HepG2 (cell line): Measurements from ENCODE around the gene FEV. TPM values are rescaled to one million over a fixed set of nuclear protein-coding genes. Genes with fewer than 3 reads are reported as not detected.

Source experiments
- AKAP8 ChIP-seq: sonication (generic); formaldehyde crosslinking; IDR thresholded peaks from 2 replicates; pipeline ENCODE4 v1.5.1; 2020; ENCODE audit warnings: mild to moderate bottlenecking, missing genetic modification reagents
- CCAR2 ChIP-seq: fragments of 200-400 bp; formaldehyde crosslinking; optimal IDR thresholded peaks from 2 replicates; pipeline ENCODE3; 2018; ENCODE audit warnings: low read depth, mild to moderate bottlenecking, low read length, moderate library complexity
- GFI1 ChIP-seq: sonication (generic); formaldehyde crosslinking; IDR thresholded peaks from 2 replicates; pipeline ENCODE4 v1.5.0; 2020; ENCODE audit warnings: missing genetic modification reagents, mild to moderate bottlenecking, borderline replicate concordance
- NR1H2 ChIP-seq: sonication (generic); formaldehyde crosslinking; IDR thresholded peaks from 2 replicates; pipeline ENCODE4 v1.8.1; 2022; ENCODE audit warnings: low read depth, missing genetic modification reagents, borderline replicate concordance
- RFX1 ChIP-seq: fragments of 450-650 bp; IDR thresholded peaks from 2 replicates; pipeline ENCODE4 v1.6.1; 2017
- SRY ChIP-seq: sonication (generic); formaldehyde crosslinking; IDR thresholded peaks from 2 replicates; pipeline ENCODE4 v1.8.0; 2022; ENCODE audit warnings: mild to moderate bottlenecking, missing genetic modification reagents
- THYN1 ChIP-seq: sonication (generic); formaldehyde crosslinking; IDR thresholded peaks from 2 replicates; pipeline ENCODE4 v1.8.1; 2023; ENCODE audit warnings: low read depth, mild to moderate bottlenecking, moderate library complexity, missing genetic modification reagents, borderline replicate concordance
- ZBTB8A ChIP-seq: sonication (generic); formaldehyde crosslinking; IDR thresholded peaks from 2 replicates; pipeline ENCODE4 v1.4.0; 2020; ENCODE audit warnings: mild to moderate bottlenecking, low read depth, missing genetic modification reagents, borderline replicate concordance
- ZNF274 ChIP-seq: sonication (generic); formaldehyde crosslinking; IDR thresholded peaks from 2 replicates; pipeline ENCODE4 v1.5.1; 2020; ENCODE audit warnings: mild to moderate bottlenecking, missing genetic modification reagents
- ZNF331 ChIP-seq: sonication (generic); formaldehyde crosslinking; IDR thresholded peaks from 2 replicates; pipeline ENCODE4 v1.4.0; 2020; ENCODE audit warnings: missing genetic modification reagents
- ZNF350 ChIP-seq: sonication (generic); formaldehyde crosslinking; IDR thresholded peaks from 2 replicates; pipeline ENCODE4 v1.4.0; 2020; ENCODE audit warnings: mild to moderate bottlenecking, low read depth, missing genetic modification reagents, borderline replicate concordance
- ZNF431 ChIP-seq: sonication (generic); formaldehyde crosslinking; IDR thresholded peaks from 2 replicates; pipeline ENCODE4 v1.9.0; 2022; ENCODE audit warnings: missing genetic modification reagents, low read depth, mild to moderate bottlenecking, borderline replicate concordance
- ZNF570 ChIP-seq: sonication (generic); formaldehyde crosslinking; IDR thresholded peaks from 2 replicates; pipeline ENCODE4 v1.4.0; 2020; ENCODE audit warnings: mild to moderate bottlenecking, missing genetic modification reagents, borderline replicate concordance
- ZNF746 ChIP-seq: sonication (generic); formaldehyde crosslinking; IDR thresholded peaks from 2 replicates; pipeline ENCODE4 v1.8.0; 2022; ENCODE audit warnings: mild to moderate bottlenecking, missing genetic modification reagents
- ZNF768 ChIP-seq: sonication (generic); formaldehyde crosslinking; IDR thresholded peaks from 2 replicates; pipeline ENCODE4 v1.4.0; 2020; ENCODE audit warnings: missing genetic modification reagents
- polyA plus RNA-seq, 8 experiments: library from polyadenylated mRNA; depleted of rRNA in 3 of 8; stranded (reverse) in 7 of 8; unstranded in 1 of 8; fragments of >200 nt; fragmentation: Illumina TruSeq in 4 of 8; extraction: Trizol in 4 of 8; gene quantifications; 2 replicates each; pipeline versions ENCODE4 v1.2.1 to v1.2.3, GENCODE V29; 2011 to 2016; ENCODE audit warnings: low read depth in 4 of 8, missing spikeins in 1 of 8, mixed read lengths in 1 of 8; ENCODE audit not compliant: insufficient read depth in 1 of 8
- total RNA-seq, 5 experiments: library from RNA; depleted of rRNA; stranded (reverse); fragments of >200 nt; fragmentation: Illumina TruSeq; extraction: Trizol; gene quantifications; 2 replicates each; pipeline ENCODE4 v1.2.3, GENCODE V29; 2016; ENCODE audit warnings: low read depth in 1 of 5
- TF ChIP-seq, protein P1 (sequence below): sonication (generic); formaldehyde crosslinking; IDR thresholded peaks from 2 replicates; pipeline ENCODE4 v1.4.0; 2020; ENCODE audit warnings: mild to moderate bottlenecking, low read depth, missing genetic modification reagents
- TF ChIP-seq, protein P2 (sequence below): sonication (generic); formaldehyde crosslinking; IDR thresholded peaks from 2 replicates; pipeline ENCODE4 v1.5.0; 2020; ENCODE audit warnings: missing genetic modification reagents
- TF ChIP-seq, protein P3 (sequence below): sonication (generic); formaldehyde crosslinking; IDR thresholded peaks from 2 replicates; pipeline ENCODE4 v1.5.0; 2020; ENCODE audit warnings: missing genetic modification reagents, mild to moderate bottlenecking, borderline replicate concordance
- TF ChIP-seq, protein P4 (sequence below): sonication (generic); formaldehyde crosslinking; IDR thresholded peaks from 2 replicates; pipeline ENCODE4 v1.4.0; 2020; ENCODE audit warnings: mild to moderate bottlenecking, missing genetic modification reagents, borderline replicate concordance
- TF ChIP-seq, protein P5 (sequence below): sonication (generic); formaldehyde crosslinking; IDR thresholded peaks from 2 replicates; pipeline ENCODE4 v1.5.0; 2020; ENCODE audit warnings: missing genetic modification reagents
- TF ChIP-seq, protein P6 (sequence below): sonication (generic); formaldehyde crosslinking; IDR thresholded peaks from 2 replicates; pipeline ENCODE4 v1.8.0; 2022; ENCODE audit warnings: mild to moderate bottlenecking, missing genetic modification reagents

Gene FEV
- total and polyA plus RNA-seq, 2 of the 13 experiments (the other 11 are each of a cell fraction or from before 2014, with no cell fraction given): not detected

DNA sequence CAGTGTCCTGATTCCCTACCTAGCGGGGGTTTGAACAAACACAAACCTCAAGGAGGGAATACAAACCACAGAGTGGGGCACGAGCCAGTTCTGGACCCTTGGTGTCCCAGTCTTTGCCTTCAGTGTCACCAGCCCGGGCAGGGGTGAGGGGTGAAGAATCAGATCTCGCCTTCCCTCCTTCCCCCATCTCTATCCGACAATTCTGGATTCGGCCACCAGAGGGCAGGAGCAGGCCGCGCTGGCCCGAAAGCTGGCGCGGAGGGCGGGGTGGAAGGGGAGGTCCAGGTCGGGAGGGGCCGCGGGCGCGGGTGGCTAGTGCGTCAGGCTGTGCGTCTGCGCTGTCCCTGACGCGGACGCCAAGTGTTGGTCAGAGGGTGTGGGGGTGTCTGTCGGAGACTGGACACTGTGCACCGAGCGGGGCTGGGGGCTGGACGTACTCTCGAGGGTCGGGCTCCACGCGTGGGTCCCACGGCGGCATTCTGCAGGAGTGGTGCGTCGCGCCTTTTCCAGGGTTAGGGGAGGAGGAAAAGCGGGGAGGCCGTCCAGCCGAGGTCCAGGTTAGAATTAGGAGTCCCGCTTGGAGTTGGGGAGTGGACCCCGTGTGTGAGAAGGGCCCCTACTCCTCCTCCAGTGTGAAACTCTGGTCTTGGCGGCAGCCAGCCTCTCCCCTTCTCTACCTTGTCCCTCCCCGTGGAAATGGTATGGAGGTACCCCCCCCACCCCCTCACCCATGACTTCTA lies 11.2 kb upstream of the FEV start (continued):
- no peak for TF ChIP-seq CCAR2
- peak; percentile 71; the same call in 1 of the 2 replicates for TF ChIP-seq ZNF331 (CRISPR knock-in tag)
- TF ChIP-seq SRY (CRISPR knock-in tag): no peak
- TF ChIP-seq, protein P1, sequence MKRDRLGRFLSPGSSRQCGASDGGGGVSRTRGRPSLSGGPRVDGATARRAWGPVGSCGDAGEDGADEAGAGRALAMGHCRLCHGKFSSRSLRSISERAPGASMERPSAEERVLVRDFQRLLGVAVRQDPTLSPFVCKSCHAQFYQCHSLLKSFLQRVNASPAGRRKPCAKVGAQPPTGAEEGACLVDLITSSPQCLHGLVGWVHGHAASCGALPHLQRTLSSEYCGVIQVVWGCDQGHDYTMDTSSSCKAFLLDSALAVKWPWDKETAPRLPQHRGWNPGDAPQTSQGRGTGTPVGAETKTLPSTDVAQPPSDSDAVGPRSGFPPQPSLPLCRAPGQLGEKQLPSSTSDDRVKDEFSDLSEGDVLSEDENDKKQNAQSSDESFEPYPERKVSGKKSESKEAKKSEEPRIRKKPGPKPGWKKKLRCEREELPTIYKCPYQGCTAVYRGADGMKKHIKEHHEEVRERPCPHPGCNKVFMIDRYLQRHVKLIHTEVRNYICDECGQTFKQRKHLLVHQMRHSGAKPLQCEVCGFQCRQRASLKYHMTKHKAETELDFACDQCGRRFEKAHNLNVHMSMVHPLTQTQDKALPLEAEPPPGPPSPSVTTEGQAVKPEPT: no peak
- TF ChIP-seq, protein P2, sequence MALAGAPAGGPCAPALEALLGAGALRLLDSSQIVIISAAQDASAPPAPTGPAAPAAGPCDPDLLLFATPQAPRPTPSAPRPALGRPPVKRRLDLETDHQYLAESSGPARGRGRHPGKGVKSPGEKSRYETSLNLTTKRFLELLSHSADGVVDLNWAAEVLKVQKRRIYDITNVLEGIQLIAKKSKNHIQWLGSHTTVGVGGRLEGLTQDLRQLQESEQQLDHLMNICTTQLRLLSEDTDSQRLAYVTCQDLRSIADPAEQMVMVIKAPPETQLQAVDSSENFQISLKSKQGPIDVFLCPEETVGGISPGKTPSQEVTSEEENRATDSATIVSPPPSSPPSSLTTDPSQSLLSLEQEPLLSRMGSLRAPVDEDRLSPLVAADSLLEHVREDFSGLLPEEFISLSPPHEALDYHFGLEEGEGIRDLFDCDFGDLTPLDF (CRISPR knock-in tag): no peak
- TF ChIP-seq ZNF768: peak; percentile 64; the same call in 1 of the 2 replicates
- TF ChIP-seq ZBTB8A (CRISPR knock-in tag): no peak
- TF ChIP-seq THYN1 (CRISPR knock-in tag): no peak
- TF ChIP-seq GFI1 (CRISPR knock-in tag): no peak
- TF ChIP-seq, protein P3, sequence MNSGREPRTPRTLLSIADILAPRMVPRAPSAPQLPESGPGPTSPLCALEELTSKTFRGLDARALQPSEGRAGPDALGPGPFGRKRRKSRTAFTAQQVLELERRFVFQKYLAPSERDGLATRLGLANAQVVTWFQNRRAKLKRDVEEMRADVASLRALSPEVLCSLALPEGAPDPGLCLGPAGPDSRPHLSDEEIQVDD (CRISPR knock-in tag): no peak
- TF ChIP-seq ZNF274: no peak
- TF ChIP-seq ZNF746 (CRISPR knock-in tag): no peak; the same call in 1 of the 2 replicates
- TF ChIP-seq, protein P4, sequence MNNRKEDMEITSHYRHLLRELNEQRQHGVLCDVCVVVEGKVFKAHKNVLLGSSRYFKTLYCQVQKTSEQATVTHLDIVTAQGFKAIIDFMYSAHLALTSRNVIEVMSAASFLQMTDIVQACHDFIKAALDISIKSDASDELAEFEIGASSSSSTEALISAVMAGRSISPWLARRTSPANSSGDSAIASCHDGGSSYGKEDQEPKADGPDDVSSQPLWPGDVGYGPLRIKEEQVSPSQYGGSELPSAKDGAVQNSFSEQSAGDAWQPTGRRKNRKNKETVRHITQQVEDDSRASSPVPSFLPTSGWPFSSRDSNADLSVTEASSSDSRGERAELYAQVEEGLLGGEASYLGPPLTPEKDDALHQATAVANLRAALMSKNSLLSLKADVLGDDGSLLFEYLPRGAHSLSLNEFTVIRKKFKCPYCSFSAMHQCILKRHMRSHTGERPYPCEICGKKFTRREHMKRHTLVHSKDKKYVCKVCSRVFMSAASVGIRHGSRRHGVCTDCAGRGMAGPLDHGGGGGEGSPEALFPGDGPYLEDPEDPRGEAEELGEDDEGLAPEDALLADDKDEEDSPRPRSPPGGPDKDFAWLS (CRISPR knock-in tag): no peak
- 0 out of 2 replicates have a peak, but pooled peaks have one; percentile 37 for TF ChIP-seq AKAP8 (CRISPR knock-in tag)
- TF ChIP-seq, protein P5, sequence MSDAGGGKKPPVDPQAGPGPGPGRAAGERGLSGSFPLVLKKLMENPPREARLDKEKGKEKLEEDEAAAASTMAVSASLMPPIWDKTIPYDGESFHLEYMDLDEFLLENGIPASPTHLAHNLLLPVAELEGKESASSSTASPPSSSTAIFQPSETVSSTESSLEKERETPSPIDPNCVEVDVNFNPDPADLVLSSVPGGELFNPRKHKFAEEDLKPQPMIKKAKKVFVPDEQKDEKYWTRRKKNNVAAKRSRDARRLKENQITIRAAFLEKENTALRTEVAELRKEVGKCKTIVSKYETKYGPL (CRISPR knock-in tag): no peak
- TF ChIP-seq RFX1: no peak
- TF ChIP-seq, protein P6, sequence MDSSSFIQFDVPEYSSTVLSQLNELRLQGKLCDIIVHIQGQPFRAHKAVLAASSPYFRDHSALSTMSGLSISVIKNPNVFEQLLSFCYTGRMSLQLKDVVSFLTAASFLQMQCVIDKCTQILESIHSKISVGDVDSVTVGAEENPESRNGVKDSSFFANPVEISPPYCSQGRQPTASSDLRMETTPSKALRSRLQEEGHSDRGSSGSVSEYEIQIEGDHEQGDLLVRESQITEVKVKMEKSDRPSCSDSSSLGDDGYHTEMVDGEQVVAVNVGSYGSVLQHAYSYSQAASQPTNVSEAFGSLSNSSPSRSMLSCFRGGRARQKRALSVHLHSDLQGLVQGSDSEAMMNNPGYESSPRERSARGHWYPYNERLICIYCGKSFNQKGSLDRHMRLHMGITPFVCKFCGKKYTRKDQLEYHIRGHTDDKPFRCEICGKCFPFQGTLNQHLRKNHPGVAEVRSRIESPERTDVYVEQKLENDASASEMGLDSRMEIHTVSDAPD: 0 out of 2 replicates have a peak, but pooled peaks have one; percentile 55
- TF ChIP-seq ZNF431: no peak
- TF ChIP-seq ZNF570 (CRISPR knock-in tag): no peak
- TF ChIP-seq NR1H2 (CRISPR knock-in tag): no peak
- TF ChIP-seq ZNF350 (CRISPR knock-in tag): peak; percentile 50; the same call in 1 of the 2 replicates
